Measurements from ENCODE around the gene SNTB2. TPM values are rescaled to one million over a fixed set of nuclear protein-coding genes. Genes with fewer than 3 reads are reported as not detected.
A peak's percentile ranks its signal among the peaks of the same experiment; 100 is the strongest.

Gene SNTB2
- total and polyA plus RNA-seq, 10 of the 15 experiments (the other 5 are each of a cell fraction or from before 2014, with no cell fraction given) = 1.2 to 15.7 (median 5.0) TPM

- no peak for TF ChIP-seq JUND (IDR thresholded peaks at IDR 0.05; ENCODE audit: low read depth, low read length)
- TF ChIP-seq EGR1 (IDR thresholded peaks at IDR 0.05; ENCODE audit: borderline replicate concordance in 1 of 2, low read depth in 2 of 2, low read length in 2 of 2) = 0 out of 3 replicates have a peak, but pooled peaks of 1 of the 2 experiments have one; percentile 4
- no peak for TF ChIP-seq SPI1 (IDR thresholded peaks at IDR 0.05; ENCODE audit: borderline replicate concordance, insufficient read depth, low read depth, low read length)
- TF ChIP-seq ZBED1 (IDR thresholded peaks at IDR 0.05; ENCODE audit: borderline replicate concordance) = no peak
These were observed 142.7 kb downstream of the SNTB2 start (continued) for GRCh38 chr16:69329369-69330285.

DNA sequence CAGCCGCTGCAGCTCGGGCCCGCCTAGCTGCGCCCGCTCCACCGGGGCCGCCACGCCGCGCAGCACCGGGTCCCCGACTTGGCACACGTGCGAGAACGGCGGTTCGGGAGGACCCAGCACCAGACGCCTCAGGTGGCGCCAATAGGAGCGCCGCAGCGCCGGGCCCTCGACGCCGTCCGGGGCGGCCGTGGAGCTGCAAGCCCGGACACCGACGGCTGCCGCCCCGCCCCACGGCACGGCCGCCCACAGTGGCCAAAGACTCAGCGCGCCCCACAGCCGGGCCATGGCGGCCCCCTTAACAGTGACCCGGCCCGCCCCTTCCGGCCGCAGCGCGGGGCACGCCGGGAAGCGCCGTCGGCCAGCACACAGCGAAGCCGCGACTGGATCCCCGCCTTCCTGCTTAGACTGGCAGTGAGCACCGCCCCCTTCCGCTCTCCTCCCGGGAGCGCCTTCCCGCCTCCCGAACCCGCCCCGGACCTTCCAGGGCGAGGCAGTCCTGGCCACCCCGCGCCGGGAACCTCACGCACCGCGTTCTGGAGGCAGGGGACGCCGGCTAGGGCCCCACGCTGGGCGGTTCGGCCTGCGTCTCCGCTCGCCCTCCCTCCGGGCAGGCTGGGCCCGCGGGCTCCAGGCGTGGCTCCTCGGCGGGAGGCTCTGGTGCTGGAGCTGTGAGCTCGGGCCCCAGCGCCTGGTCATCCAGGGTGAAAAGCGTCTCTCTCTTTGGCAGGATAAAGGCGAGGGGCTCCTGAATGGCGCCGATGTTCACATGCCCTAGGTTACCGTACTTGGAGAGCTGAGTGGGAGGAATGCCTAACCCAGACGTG lies 143.5 kb downstream of the SNTB2 start, which contains the start of gene PDF:
PDF (minus strand) TSS at position 303 of the 824 bp plus-strand sequence; CDS start at position 285, 18 bp downstream.
- POLR2A ChIA-PET = interaction anchor here (0.6 to 6.6 kb wide), 4 partner anchors 9 to 423 kb away, joined by 3 to 42 read pairs (median 4); partner anchors contain the start of genes COG8 and NIP7
- WGBS (ENCODE audit: insufficient coverage, insufficient replicate concordance, low lambda C conversion rate, missing lambda C conversion rate) = 1% methylated on average over 85 of the region's 93 CpGs
- Histone ChIP-seq H2AFZ (ENCODE audit: control insufficient read depth, low read depth, low read length) (peak within 1 kb of the TSS; percentile 93), H3K27ac (ENCODE audit: control insufficient read depth, insufficient read depth) (peak within 1 kb of the TSS; percentile 82), H3K4me3 (peak within 1 kb of the TSS; percentile 89), H3K9ac (ENCODE audit: control insufficient read depth, insufficient read depth, low read length) (peak within 1 kb of the TSS; percentile 88), H3K4me1 (ENCODE audit: control insufficient read depth, insufficient read depth, low read length) (peaks cover 10% of the 10 kb centered on the region), H3K27me3 (replicated peaks in 1 of 2; ENCODE audit: control insufficient read depth in 2 of 2, insufficient read depth in 2 of 2, low read length in 1 of 2) (no peaks in the 10 kb centered on the region), H4K20me1 (ENCODE audit: control insufficient read depth, insufficient read depth) (peaks cover 8% of the 10 kb centered on the region; the same call in 1 of the 2 replicates), H3K9me3 (replicated peaks; ENCODE audit: control insufficient read depth, insufficient read depth, low read length) (no peaks in the 10 kb centered on the region), H3K79me2 (ENCODE audit: control insufficient read depth, insufficient read depth, low read length) (peaks cover 49% of the 10 kb centered on the region), H3K4me2 (ENCODE audit: control insufficient read depth, insufficient read depth) (peak within 1 kb of the TSS; percentile 86), H3K36me3 (ENCODE audit: control insufficient read depth in 2 of 2, insufficient read depth in 2 of 2, low read length in 1 of 2) (peaks cover 14 to 35% of the 10 kb centered on the region in 2 experiments)
- FAIRE-seq (peak; percentile 92), DNase-seq (ENCODE audit: low read depth, low spot score) (peak; percentile 34), ATAC-seq (peak; percentile 98)
- intact Hi-C loops (cut with micrococcal nuclease; ENCODE audit: unreplicated experiment) (loop anchor here (1.0 to 10.0 kb wide), 2 partner anchors 9 to 424 kb away; partner anchors contain the start of genes COG8, NIP7 and NOB1), in situ Hi-C loops (cut with MboI) (no loop called here)
- BruUV-seq (replicated peaks) = TSS peak; percentile 81
- CTCF ChIA-PET = interaction anchor here (2.2 kb wide), 1 partner anchor 8 kb away, joined by 8 read pairs; the partner anchor contains the start of gene COG8
- SMC1A ChIA-PET (ENCODE audit: uncharacterized antibody, unreplicated experiment) = interaction anchor here (0.6 to 1.8 kb wide), 3 partner anchors 10 to 424 kb away, joined by 3 to 5 read pairs (median 3); partner anchors contain the start of gene NOB1
- RAD21 ChIA-PET (ENCODE audit: unreplicated experiment) = interaction anchor here (0.6 to 1.2 kb wide), 3 partner anchors 10 to 142 kb away, joined by 3 to 5 read pairs (median 3); partner anchors contain the start of gene NIP7
- peak; percentile 55; the same call in 1 of the 2 replicates for TF ChIP-seq ZNF687 (IDR thresholded peaks at IDR 0.05)
- TF ChIP-seq, protein P1, sequence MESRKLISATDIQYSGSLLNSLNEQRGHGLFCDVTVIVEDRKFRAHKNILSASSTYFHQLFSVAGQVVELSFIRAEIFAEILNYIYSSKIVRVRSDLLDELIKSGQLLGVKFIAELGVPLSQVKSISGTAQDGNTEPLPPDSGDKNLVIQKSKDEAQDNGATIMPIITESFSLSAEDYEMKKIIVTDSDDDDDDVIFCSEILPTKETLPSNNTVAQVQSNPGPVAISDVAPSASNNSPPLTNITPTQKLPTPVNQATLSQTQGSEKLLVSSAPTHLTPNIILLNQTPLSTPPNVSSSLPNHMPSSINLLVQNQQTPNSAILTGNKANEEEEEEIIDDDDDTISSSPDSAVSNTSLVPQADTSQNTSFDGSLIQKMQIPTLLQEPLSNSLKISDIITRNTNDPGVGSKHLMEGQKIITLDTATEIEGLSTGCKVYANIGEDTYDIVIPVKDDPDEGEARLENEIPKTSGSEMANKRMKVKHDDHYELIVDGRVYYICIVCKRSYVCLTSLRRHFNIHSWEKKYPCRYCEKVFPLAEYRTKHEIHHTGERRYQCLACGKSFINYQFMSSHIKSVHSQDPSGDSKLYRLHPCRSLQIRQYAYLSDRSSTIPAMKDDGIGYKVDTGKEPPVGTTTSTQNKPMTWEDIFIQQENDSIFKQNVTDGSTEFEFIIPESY (IDR thresholded peaks at IDR 0.05) = no peak; the same call in 1 of the 2 replicates
- TF ChIP-seq JUND (IDR thresholded peaks at IDR 0.05; ENCODE audit: low read depth, low read length) = no peak
- TF ChIP-seq POLR2A (IDR thresholded peaks at IDR 0.05; ENCODE audit: low read depth, low read length) = peak; percentile 89
- TF ChIP-seq RB1 (IDR thresholded peaks at IDR 0.05; ENCODE audit: borderline replicate concordance) = peak; percentile 93
- TF ChIP-seq SREBF1 (IDR thresholded peaks at IDR 0.05; ENCODE audit: low read length) = no peak
